Panc1 (cell line): Measurements from ENCODE around the gene HOXD9.

ENCODE experiments used
- POLR2AphosphoS5 ChIP-seq: IDR thresholded peaks from 2 replicates; pipeline ENCODE4 v1.6.1; 2012; ENCODE audit warnings: mild to moderate bottlenecking, low read depth, low read length, moderate library complexity
- SIN3A ChIP-seq: IDR thresholded peaks from 2 replicates; pipeline ENCODE4 v1.6.1; 2012; ENCODE audit warnings: low read depth, mild to moderate bottlenecking, low read length, moderate library complexity, borderline replicate concordance; ENCODE audit not compliant: insufficient read depth
- TF ChIP-seq, protein P1 (sequence below): fragments of 450-650 bp; IDR thresholded peaks from 2 replicates; pipeline ENCODE4 v1.5.1; 2017; ENCODE audit warnings: mild to moderate bottlenecking
- TF ChIP-seq, protein P2 (sequence below), 2 experiments: IDR thresholded peaks; 2 replicates each; pipeline ENCODE4 v1.6.1; 2011 to 2012; ENCODE audit warnings: low read depth in 2 of 2, control low read depth in 1 of 2, low read length in 1 of 2, mild to moderate bottlenecking in 1 of 2, moderate library complexity in 1 of 2; ENCODE audit not compliant: insufficient read depth in 1 of 2

DNA sequence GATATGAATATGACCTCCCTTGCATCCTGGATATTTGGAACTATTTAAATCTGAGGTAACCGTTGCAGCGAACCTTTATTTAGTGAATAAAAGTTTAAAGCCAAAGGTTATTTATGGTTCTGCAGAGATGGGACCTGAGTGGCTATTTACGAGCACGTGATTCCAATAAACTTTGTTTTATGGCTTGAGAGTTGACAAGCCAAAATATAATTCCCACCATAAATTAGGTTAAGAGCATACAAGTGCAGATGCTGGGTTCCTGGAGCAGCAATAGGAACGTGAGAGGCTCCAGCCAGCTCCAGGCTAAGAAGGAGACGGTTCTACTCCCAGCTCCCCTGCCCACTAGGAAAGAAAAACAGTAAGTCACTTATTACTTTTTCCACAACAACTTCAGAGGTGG is 23.6 kb downstream of the HOXD9 start:
- TF ChIP-seq, protein P1, sequence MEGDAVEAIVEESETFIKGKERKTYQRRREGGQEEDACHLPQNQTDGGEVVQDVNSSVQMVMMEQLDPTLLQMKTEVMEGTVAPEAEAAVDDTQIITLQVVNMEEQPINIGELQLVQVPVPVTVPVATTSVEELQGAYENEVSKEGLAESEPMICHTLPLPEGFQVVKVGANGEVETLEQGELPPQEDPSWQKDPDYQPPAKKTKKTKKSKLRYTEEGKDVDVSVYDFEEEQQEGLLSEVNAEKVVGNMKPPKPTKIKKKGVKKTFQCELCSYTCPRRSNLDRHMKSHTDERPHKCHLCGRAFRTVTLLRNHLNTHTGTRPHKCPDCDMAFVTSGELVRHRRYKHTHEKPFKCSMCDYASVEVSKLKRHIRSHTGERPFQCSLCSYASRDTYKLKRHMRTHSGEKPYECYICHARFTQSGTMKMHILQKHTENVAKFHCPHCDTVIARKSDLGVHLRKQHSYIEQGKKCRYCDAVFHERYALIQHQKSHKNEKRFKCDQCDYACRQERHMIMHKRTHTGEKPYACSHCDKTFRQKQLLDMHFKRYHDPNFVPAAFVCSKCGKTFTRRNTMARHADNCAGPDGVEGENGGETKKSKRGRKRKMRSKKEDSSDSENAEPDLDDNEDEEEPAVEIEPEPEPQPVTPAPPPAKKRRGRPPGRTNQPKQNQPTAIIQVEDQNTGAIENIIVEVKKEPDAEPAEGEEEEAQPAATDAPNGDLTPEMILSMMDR: no peak
- TF ChIP-seq POLR2AphosphoS5: no peak
- TF ChIP-seq SIN3A: no peak
- TF ChIP-seq, protein P2, sequence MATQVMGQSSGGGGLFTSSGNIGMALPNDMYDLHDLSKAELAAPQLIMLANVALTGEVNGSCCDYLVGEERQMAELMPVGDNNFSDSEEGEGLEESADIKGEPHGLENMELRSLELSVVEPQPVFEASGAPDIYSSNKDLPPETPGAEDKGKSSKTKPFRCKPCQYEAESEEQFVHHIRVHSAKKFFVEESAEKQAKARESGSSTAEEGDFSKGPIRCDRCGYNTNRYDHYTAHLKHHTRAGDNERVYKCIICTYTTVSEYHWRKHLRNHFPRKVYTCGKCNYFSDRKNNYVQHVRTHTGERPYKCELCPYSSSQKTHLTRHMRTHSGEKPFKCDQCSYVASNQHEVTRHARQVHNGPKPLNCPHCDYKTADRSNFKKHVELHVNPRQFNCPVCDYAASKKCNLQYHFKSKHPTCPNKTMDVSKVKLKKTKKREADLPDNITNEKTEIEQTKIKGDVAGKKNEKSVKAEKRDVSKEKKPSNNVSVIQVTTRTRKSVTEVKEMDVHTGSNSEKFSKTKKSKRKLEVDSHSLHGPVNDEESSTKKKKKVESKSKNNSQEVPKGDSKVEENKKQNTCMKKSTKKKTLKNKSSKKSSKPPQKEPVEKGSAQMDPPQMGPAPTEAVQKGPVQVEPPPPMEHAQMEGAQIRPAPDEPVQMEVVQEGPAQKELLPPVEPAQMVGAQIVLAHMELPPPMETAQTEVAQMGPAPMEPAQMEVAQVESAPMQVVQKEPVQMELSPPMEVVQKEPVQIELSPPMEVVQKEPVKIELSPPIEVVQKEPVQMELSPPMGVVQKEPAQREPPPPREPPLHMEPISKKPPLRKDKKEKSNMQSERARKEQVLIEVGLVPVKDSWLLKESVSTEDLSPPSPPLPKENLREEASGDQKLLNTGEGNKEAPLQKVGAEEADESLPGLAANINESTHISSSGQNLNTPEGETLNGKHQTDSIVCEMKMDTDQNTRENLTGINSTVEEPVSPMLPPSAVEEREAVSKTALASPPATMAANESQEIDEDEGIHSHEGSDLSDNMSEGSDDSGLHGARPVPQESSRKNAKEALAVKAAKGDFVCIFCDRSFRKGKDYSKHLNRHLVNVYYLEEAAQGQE (IDR thresholded peaks at IDR 0.05; ENCODE audit: insufficient read depth in 1 of 2, low read depth in 2 of 2, low read length in 1 of 2): no peak
